GM19395 (cell line): ENCODE results near the gene TSPAN2.
A peak's percentile ranks its signal among the peaks of the same experiment; 100 is the strongest.

Experiments
- ATAC-seq: cut with Tn5 transposase; IDR thresholded peaks from one replicate; pipeline ENCODE4 v1.9.1; 2021; ENCODE audit warnings: mild to moderate bottlenecking, moderate library complexity; ENCODE audit not compliant: unreplicated experiment

Gene TSPAN2

DNA sequence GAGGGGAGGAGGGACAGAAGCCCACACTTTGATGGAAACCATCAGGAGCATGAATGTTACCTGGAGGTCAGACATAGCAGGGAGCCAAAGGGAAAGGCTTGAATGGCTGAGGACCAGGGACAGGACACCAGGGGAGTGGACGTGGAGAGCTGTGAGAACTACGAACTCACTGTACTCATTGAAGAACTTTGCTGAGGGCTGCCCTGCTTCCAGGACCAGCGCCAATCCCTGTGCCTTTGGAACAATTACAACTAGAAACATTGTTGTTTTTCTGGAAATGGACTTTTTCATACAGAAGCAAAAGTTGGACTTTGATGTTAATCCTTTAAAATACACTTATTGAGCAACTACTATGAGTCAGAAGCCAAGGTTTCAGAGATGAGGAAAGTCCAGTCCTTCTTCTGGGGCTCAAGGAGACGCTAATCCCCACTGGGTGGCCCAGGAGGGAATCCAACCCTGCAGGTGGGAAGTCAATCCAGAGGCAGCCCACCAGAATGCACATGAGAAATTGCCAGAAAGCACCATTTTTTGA, 12.9 kb downstream of the TSPAN2 start:
- no peak for ATAC-seq

- ATAC-seq: no peak
Observed at GRCh38 chr1:115074839-115075534, 14.3 kb downstream of the TSPAN2 start.

- ATAC-seq: no peak
Observed at GRCh38 chr1:115073298-115074087, 15.8 kb downstream of the TSPAN2 start.

DNA sequence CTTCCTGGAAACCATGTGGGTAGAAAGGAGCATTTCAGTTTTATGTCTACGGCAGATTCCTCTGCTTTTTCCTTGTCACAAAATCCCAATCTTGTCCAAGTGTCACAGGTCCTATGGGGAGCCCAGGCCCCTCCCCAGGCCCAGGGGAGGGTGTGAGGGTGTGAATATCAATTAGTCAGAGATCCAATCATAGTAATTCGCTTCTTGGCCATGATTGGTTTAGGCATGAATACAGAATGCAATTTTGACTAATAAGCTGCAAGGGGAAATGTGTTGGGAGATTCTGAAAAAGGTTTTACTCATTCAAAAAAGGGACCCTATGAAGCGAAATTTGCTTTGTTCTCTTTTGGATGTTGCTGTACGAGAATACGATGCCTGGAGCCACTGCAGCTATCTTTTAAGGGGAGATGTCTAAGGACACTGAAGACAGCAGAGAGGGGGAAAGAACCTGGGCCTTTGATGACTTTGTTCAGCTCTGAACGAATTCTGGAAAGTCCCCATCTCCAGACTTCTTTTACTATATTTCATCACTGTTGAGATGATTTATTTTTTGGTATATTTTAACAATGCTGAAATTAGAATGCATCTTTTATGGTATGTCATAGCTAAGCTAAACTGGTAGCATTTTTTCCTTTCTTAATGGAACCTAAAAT, 18.2 kb downstream of the TSPAN2 start:
- no peak for ATAC-seq

GRCh38 chr1:115069659-115070308, 19.5 kb downstream of the TSPAN2 start:
- ATAC-seq: no peak

- no peak for ATAC-seq
Observed at GRCh38 chr1:115068826-115069585, 20.3 kb downstream of the TSPAN2 start.

- ATAC-seq: no peak
Observed at GRCh38 chr1:115067161-115067859, 22.0 kb downstream of the TSPAN2 start.

DNA sequence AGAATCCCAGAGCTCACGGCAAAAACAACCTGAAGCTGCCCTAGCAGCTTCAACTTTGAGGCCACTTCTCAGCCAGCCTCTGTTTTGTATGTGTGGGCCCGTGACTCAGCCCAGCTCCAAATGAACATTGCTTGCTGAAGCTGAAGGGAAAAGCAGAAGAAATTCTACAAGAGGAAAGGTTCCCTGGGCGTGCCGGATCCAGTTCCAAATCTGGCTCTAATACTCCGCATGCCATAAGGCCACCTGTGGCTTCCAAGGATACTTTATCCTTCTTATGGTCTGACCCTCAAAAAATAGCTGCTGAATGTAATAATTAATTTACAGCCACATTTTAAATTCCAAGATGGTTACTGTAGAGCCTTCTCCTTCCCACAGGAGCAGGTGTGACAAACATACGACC, 24.3 kb downstream of the TSPAN2 start:
- no peak for ATAC-seq

DNA sequence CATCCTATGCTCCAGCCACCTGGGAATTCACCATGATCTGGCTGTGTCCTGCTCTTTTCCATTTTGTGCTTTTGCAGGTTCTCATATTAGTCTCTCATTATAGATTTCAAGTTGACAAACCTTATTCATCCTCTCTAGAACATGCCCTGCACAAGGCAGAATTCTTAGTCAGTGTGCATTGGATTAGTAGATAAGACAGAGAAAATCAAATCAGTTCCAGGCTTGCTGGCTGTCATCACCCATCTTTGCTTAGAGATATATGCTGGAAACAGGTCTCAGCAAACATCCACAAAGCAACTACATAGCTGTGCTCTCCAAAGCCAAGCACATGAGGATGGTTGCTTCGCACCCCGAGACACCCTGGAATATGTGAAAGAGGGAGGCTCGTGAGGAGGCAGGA, 24.8 kb downstream of the TSPAN2 start:
- ATAC-seq: no peak

DNA sequence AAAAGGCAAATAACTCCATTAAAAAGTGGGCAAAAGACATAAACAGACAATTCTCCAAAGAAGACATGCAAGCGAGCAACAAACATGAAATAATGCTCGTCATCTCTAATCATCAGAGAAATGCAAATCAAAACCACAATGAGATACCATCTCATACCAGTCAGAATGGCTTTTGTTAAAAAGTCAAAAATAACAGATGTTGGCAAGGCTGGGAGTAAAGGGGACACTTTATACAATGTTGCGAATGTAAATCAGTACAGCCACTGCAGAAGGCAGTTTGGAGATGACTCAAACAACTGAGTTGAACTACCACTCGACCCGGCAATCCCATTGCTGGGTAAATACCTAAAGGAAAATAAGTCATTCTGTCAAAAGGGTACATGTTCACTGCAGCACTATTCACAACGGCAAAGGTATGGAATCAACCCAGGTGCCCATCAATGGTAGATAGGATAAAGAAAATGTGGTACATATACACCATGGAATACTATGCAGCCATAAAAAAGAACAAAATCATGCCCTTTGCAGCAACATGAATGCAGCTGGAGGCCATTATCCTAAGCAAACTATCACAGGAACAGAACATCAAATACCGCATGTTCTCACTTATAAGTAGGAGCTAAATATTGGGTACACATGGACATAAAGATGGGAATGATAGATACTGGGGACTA, 25.9 kb downstream of the TSPAN2 start:
- peak; percentile 53 for ATAC-seq

GRCh38 chr1:115062542-115063004, 26.7 kb downstream of the TSPAN2 start:
- ATAC-seq: peak; percentile 64

DNA sequence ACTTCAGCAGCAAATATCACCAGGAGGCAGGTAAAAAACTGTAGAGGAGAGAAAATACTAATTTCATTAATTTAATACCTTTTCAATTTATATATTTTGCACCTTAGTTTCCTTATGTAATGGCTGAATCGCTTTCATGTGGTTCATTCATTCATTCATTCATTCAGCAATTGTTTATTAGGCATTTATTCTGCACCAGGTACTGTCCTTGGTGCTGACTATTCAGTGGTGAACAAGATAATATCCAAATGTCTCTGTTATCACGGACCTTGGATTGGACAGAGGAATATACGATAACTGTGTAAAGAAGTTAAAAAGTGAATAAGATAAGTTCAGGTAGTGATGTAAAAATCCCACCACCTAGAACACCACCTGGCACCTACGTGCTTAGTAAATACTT, 28.8 kb downstream of the TSPAN2 start:
- ATAC-seq: no peak

DNA sequence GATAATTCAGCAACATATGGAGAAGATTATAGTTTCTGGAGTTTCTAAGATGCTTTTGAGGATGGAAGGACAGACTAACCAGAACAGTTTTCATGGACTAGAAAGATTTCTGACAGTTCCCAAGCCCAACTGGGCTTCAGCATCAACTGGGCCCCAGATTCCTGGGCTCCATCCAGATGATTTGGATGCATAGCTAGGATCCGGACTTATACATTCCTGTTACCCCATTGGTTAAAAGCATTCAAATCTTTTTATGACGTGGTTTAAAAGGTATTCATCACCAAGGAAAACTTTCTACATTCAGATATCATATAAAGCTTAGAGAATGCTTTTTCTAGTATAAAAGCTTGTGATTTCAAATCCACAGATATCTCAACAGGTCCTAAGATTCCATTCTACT, 30.0 kb downstream of the TSPAN2 start:
- no peak for ATAC-seq

DNA sequence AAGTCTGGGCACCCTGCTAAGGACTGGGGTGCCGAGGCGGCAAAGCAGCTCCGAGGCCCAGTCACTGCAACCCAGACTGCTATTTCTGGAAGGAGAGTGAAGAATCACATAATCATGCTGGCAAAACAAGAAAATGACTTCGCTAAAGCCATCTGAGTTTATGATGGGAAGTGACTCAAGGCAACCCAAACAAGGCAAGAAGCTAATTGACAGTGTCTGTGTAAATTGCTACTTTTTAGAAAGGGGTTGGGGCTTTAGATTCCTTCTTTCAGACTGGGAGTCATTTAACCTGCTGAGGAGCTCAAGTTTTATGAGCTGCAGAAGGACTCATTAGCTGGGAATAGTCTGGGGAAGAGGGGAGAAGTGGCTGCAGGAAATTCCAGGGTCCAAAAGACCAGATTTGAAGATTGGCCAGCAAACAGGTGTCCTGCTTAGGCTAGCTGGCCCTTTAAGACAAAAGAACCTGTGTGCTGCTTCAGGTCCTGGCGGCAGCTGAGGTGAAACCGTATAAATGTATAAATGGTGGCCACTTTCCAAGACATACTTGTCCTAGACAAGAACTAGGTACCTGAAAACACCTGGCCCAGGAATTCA, 31.5 kb downstream of the TSPAN2 start:
- no peak for ATAC-seq

- no peak for ATAC-seq
Observed at GRCh38 chr1:115056395-115056798, 32.9 kb downstream of the TSPAN2 start.

GRCh38 chr1:115052454-115053083, 36.7 kb downstream of the TSPAN2 start:
- peak; percentile 73 for ATAC-seq

DNA sequence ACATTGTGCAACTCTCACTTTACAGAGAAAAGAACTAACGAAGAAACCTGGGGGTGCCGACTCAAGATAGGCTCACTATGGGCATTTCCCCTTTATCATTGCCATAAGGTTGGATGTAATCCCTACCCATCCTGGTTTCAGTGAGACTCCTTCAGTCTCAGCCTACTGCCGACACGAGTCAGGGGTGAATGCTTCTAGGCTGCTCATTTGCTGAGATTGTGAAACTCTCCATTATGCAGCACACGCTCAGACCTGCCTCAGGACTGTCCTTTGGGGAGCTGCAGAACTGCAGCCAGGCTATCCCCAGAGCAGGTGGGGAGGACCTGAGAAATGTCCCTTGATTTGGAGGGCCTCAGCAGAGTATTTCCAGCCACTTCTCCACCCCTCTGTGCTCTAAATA, 37.5 kb downstream of the TSPAN2 start:
- ATAC-seq: no peak

GRCh38 chr1:115046751-115047150, 42.6 kb downstream of the TSPAN2 start:
- ATAC-seq: no peak
